Measurements from ENCODE around the gene IFFO2.

DNA sequence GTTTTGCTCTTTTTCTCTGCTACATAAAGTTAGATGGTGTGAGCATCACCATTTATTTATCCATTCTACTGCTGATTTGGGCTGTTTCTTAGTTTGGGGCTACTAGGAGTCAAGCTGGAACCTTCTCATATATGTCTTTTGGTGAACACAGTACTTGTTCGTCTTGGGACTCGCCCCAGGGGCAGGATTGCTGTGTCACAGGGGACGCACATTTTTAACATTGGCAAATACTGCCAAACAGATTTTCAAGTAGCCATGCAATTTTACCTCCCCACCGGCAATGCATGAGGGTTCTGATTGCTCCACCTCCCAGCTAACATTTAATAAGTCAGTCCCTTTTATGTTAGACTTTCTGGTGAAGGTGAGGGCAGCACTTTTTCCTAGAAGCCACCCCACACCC is 7.5 kb upstream of the IFFO2 start:
- TF ChIP-seq, protein P1, sequence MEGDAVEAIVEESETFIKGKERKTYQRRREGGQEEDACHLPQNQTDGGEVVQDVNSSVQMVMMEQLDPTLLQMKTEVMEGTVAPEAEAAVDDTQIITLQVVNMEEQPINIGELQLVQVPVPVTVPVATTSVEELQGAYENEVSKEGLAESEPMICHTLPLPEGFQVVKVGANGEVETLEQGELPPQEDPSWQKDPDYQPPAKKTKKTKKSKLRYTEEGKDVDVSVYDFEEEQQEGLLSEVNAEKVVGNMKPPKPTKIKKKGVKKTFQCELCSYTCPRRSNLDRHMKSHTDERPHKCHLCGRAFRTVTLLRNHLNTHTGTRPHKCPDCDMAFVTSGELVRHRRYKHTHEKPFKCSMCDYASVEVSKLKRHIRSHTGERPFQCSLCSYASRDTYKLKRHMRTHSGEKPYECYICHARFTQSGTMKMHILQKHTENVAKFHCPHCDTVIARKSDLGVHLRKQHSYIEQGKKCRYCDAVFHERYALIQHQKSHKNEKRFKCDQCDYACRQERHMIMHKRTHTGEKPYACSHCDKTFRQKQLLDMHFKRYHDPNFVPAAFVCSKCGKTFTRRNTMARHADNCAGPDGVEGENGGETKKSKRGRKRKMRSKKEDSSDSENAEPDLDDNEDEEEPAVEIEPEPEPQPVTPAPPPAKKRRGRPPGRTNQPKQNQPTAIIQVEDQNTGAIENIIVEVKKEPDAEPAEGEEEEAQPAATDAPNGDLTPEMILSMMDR (IDR thresholded peaks at IDR 0.05): no peak
- TF ChIP-seq POLR2A (IDR thresholded peaks at IDR 0.05): no peak
